H1 (cell line): ENCODE measurements around the gene CENPC. TPM values are rescaled to one million over a fixed set of nuclear protein-coding genes. Genes with fewer than 3 reads are reported as not detected.

Source experiments
- BRCA1 ChIP-seq: IDR thresholded peaks from 2 replicates; pipeline ENCODE4 v1.6.1; 2012; ENCODE audit warnings: low read depth, low read length, improper control_type of control experiment
- CEBPB ChIP-seq: IDR thresholded peaks from 2 replicates; pipeline ENCODE4 v1.6.1; 2012; ENCODE audit warnings: low read depth, low read length
- CHD1 ChIP-seq: IDR thresholded peaks from 2 replicates; pipeline ENCODE4 v1.6.1; 2012; ENCODE audit warnings: low read depth, low read length, improper control_type of control experiment
- HDAC2 ChIP-seq, 2 experiments: fragments of 300-600 bp in 1 of 2; sonication (generic) in 1 of 2; IDR thresholded peaks; 2 replicates each; pipeline ENCODE4 v1.6.1; 2011 to 2012; ENCODE audit warnings: low read depth in 2 of 2, low read length in 2 of 2, mild to moderate bottlenecking in 2 of 2, moderate library complexity in 2 of 2, borderline replicate concordance in 1 of 2, inconsistent platforms in 1 of 2
- TEAD4 ChIP-seq: IDR thresholded peaks from 2 replicates; pipeline ENCODE4 v1.6.1; 2012; ENCODE audit warnings: low read depth, low read length, inconsistent platforms, mixed read lengths
- polyA plus RNA-seq, 7 experiments: library from polyadenylated mRNA; depleted of rRNA in 3 of 7; stranded (reverse) in 5 of 7; unstranded in 2 of 7; fragments of >200 nt in 5 of 7; fragments of 200-250 nt in 2 of 7; gene quantifications; 1 replicate in 5 of 7; 2 replicates in 1 of 7; 4 replicates in 1 of 7; pipeline versions ENCODE4 v1.2.1 to v1.2.3, GENCODE V29; 2011 to 2013; ENCODE audit warnings: missing spikeins in 2 of 7, mixed read lengths in 2 of 7
- total RNA-seq: library from RNA; stranded (reverse); fragmentation: NEBNext Ultra II Directional; extraction: Animal tissue kit (Norgen Biotek cat#: 25700); gene quantifications from 2 replicates; pipeline ENCODE4 v1.2.1, GENCODE V29; 2021

Gene CENPC
- total and polyA plus RNA-seq, 2 of the 8 experiments (the other 6 are each of a cell fraction or from before 2014, with no cell fraction given) = 2.8 to 15.7 TPM

GRCh38 chr4:67545199-67546003 is at the start of gene CENPC (continued):
- TF ChIP-seq HDAC2 (IDR thresholded peaks at IDR 0.05; ENCODE audit: borderline replicate concordance in 1 of 2, low read depth in 2 of 2, low read length in 2 of 2) (no peak), BRCA1 (peak; percentile 78), CEBPB (no peak), CHD1 (no peak), TEAD4 (peak; percentile 76)
